Colon (tissue), 2 donors: Measurements from ENCODE around the gene FCHO1.

Experiments used
- FAIRE-seq: peaks from 2 replicates; lab custom pipeline; 2012; peaks lifted over from hg19 to GRCh38; lab: Jason Lieb, UNC
- donor health status: control.
- donor health status: control.

FCHO1 gene

DNA sequence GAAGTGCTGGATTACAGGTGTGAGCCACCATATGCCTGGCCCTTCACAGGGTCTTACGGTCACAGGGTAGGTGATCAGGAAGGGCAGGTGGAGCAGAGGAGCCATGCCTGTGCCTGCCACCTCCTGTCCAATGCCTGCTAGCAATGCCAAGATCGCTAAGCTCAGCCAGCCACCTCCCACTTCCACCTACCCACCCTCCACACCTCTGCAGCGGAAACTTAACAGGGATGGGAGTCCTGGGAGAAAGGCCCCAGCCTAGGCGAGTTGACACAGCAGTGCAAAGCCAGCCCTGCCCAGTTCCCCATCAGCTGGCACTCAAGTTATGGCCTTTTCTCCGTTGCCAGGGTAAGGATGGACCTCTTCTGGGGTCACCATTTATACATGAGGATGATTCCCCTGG lies 15.9 kb upstream of the FCHO1 start:
- no peak for FAIRE-seq

DNA sequence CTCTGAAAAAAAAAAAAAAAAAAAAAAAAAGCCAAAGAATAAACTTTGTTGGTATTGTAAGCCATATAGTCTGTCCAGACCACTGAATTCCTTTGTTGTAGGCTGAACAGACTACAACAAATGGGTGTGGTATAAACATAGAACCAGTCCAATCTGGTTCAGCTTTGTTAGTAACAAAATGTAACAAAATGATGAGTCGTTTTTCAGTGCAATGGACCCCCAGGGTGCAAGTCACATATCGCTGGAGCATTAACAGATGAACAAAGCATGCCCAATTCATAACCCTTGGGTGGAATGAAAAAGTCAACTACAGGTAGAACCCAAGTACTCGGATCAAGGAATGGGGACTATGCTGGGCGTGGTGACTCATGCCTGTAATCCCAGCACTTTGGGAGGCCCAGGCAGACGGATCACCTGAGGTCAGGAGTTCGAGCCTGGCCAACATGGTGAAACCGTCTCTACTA lies 13.6 kb upstream of the FCHO1 start:
- FAIRE-seq: no peak

- FAIRE-seq: no peak
Observed at GRCh38 chr19:17739121-17739875, 12.0 kb upstream of the FCHO1 start.

DNA sequence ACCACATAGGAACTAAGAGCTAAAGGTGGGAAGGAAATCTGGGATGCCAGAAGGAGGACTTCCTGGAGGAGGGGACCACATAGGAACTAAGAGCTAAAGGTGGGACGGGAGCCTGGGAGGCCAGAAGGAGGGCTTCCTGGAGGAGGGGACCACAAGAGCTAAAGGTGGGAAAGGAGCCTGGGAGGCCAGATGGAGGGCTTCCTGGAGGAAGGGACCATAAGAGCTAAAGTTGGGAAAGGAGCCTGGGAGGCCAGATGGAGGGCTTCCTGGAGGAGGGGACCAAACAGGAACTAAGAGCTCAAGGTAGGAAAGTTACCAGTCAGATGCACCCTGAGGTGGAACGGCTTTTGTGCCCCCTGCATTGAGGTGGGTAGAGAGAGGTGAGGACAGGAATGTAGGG lies 9.8 kb upstream of the FCHO1 start:
- no peak for FAIRE-seq

DNA sequence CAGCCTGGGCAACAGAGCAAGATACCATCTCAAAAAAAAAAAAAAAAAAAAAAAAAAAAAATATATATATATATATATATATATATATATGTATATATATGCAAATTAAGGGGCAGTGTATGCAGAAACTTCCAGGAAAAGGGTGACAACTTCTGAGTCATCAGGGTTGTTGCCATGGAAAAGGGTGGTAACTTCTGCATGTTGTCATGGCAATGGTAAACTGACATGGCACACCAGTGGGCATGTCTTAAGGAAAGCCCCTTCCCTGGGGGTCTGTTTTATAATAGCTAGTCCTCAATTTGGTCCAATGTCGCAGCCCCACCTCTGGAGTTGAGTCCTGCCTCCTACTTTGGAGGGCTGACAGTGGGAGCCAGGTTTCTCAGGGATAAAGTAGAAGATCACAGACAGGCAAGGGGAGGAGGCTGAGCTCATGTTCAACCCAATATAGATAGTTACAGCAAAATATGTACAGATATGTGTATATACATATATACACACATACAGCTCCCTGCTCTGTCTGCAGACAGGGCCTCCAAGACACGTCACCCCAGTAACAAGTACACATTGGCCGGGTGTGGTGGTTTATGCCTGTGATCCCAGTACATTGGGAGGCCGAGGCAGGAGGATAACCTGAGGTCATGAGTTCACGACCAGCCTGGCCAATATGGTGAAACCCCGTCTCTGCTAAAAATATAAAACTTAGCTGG lies 7.2 kb upstream of the FCHO1 start:
- FAIRE-seq: no peak

DNA sequence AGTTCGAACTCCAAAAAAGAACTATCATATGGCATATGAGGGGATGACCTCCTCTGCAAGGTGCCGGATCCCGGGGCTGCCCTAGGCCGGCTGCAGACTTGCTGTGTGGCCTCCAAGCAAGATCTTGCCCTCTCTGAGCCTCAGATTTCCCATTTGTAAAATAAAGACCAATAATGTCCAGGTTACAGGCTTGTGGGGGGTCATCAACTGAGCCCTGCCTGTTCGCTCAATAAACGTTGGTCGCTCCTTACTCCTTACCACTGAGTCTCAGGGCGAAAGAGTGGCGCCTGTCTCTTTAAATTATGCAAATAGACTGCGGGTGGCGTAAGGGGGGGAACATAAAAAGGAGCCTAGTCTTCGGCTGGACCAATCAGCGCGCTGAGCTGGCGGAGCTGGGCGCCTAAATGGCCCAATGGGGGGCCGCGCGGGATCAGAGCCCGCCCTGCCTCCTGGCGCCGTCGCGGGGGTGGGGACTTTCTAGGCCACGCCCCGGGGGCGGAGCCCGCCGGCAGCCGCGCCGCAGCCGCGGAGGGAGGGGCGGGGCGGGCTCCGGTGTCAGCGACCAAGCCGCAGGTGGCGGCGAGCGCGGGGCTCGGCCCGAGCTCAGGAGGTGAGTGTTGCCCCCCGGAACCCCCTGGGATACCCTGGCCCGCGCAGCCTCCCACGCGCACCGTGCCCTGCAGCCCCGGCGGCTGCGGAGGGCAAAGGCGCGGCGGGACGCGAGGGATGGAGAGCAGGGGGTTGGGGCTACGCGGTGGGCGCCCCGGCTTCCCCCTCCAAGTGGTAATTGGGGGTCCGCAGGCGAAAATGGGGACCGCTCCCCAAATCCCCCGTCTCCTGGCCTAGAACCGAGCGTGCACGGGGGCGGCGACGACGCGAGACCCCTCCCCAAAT lies 3.8 kb upstream of the FCHO1 start:
- FAIRE-seq: no peak

- no peak for FAIRE-seq
Observed at GRCh38 chr19:17748884-17749638, 2.2 kb upstream of the FCHO1 start.

DNA sequence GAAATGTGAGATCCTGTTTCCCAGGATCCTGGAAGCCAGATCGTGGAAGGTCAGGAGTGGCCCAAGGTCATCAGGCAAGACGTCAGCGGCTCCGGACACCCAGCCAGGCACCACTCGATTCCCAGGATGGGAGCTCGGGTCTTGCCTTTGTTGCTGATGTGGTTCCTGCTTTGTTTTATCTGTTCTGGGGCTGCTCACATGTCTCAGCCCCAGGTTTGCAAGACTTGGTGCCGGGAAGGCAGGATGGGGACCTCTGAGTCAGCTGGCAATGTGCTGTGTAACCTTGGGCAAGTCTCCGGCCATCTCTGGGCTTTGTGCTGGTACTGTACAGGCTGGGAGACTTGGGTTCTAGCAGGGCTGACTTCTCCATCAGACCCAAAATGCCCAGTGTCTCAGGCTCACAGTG lies 1.4 kb upstream of the FCHO1 start:
- no peak for FAIRE-seq

DNA sequence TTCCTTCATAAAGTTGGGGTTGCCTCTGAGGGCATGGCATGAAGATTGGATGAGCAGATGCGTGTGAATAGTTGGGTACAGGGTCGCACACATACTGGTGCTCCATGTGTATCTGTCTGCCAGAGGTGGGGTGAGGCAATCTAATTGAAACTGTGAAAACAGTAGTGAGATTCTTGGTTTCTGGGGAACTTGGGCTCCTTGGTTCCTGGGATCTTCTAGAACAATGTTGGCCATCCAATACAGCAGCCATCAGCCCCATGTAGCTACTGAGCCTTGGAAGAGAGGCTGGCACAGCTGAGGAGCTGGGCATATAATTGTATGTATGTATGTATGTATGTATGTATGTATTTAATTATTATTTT lies 616 bp downstream of the FCHO1 start:
- FAIRE-seq: no peak

DNA sequence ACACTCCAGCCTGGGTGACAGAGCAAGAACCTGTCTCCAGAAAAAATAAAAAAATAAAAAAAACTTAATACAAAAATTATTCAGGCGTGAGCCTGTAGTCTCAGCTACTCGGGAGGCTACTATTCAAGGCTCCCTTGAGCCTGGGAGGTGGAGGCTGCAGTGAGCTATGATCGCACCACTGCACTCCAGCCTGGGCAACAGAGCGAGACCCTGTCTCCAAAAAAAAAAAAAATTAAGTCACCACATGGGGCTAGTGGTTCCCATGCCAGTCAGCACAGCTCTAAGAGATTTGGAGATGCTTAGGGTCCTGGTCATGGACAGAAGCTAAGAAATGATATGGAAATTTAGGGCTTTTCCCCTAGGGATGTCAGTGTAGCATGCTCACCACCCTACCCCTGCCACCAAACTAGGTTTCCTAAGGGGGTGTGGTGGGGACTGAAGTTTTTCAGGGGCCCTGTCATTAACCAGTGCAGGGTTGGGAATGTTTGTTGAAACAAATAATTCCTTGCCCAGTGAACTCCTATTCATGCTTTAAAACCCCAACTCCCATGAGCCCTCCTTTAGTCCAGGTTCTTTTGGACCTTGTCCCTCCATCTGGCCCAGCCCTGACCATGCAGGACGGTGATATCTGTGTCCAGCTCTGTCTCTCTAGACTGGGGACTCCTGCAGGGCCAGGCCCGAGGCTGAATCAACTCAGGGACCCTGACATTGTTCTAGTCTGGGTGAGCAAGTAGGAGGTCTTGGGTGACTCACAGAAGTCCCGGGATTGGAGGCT lies 1.8 kb downstream of the FCHO1 start:
- FAIRE-seq: no peak

DNA sequence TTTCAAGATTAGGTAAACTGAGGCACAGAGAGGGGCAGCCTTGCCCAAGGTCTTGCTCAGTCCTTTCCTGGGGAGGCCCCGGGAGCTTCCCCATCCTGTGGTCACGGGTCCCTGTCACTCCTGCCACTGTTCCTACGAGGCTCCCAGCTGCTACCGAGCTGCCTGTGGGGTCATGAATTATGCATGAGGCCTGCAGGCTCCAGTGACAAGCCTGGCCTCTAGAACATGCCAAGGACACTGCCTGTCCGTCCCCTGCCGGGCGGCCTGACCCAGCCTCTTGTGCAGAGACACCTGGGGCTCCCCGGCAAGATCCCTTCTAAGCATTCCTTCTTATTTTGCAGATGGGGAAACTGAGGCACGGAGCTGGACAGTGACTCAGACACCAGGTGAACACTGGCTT lies 2.7 kb downstream of the FCHO1 start:
- no peak for FAIRE-seq

DNA sequence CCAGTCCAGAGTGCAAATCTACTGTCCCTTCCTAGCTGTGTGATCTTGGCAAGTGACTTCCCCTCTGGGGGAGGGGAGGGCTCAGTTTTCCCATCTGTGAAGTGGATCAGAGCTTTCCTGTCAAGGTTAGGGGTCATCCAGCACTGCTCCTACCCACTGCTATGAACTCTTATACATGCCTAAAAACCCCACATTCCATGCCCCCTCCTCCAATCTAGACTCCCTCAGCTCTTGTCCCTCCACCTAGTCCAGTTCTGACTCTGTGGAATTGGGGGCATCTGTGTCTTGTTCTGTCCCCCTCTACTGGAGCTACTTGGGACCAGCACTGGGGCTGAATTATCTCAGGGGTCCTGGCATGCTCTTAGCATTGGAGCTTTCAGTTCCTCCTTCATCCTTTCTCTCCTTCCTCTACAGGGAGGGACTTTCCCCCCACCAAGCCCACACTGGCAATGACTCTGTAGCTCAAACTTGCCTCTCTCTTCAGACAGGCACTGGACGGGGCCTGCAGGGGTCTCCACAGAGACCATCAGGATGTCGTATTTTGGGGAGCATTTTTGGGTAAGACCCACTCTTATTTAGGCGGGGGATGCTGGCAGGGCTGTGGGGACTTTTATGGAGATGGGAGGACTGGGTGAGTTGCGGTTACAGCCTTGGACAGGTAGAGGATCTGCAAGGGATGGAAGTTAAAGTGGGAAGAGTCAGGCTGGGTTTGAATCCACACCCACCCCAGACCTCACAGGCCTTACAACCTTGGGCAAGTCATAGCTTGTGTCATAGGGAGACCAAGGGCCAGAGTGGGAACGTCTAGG lies 3.6 kb downstream of the FCHO1 start:
- FAIRE-seq: no peak

DNA sequence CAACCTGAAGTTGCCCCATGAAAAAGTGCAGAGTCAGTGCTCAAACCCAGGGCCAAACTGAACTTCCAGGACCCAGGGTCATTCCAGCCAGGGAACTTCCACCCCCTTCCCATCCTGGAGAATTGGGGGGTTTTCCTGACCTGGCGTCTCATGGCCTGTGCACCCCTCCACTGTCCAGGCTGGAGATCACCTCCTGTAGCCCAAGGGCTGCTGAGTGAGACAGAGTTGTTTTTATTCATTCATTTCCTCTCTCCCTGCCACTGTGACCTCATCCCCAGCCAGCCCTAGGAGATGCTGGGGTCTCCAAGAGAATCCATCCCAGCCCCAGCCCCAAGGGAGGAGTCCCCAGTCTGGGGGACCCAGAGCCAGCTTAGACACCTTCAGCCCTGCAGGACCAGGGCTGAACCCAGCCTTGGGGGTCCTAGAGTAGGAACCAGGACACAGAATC lies 4.2 kb downstream of the FCHO1 start:
- FAIRE-seq: no peak

- FAIRE-seq: no peak
Observed at GRCh38 chr19:17755977-17756670, 4.8 kb downstream of the FCHO1 start.

DNA sequence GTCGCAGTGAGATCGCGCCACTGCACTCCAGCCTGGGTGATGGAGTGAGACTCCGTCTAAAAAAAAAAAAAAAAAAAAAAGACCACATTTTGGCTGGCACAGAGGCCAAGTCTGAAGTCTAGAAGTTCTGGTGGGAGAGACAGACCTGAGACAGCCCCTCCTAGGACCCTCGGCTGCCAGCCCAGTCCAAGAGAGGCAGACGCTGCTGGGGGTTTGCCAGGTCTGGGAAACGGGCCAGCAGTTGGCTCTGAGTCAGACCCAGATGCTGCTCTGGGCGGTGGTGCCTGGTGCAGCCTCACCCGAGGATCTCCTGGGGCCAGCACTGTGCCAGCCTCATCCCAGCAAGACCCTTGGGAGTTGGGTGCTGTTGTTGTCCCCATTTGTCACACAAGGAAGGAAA lies 5.8 kb downstream of the FCHO1 start:
- no peak for FAIRE-seq

DNA sequence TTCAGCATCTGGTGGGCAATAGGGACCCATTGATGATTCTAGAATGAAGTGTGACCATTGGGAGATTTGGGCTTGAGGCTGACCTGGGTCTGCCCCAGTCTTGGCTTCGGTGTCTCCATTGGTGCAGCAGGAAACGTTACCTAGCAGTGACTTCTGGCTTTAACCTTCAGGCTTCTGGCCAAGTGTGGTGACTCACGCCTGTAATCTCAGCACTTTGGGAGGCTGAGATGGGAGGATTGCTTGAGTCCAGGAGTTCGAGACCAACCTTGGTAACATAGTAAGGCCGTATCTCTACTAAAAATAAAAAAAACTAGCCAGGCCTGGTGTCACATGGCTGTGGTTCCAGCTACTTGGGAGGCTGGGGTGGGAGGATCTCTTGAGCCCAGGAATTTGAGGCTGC lies 7.2 kb downstream of the FCHO1 start:
- FAIRE-seq: no peak

- FAIRE-seq: no peak
Observed at GRCh38 chr19:17761148-17761547, 9.9 kb downstream of the FCHO1 start.

GRCh38 chr19:17762505-17763229 lies 11.4 kb downstream of the FCHO1 start:
- no peak for FAIRE-seq

DNA sequence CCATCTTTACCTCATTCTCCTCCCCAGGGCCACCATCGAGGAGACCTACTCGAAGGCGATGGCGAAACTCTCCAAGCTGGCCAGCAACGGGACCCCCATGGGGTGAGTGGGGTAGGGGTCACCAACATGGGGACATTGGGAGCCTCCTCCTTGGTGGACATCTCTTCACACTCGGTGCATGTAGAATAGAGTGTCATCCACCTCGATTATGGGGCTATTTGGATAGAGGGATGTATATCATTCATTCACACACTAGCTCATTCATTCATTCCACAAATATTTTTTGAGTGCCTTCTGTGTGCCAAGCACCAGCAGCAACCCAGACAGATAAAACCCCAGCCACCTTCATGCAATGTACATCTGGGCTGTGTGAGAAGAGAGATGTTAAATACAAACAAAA lies 13.1 kb downstream of the FCHO1 start:
- no peak for FAIRE-seq
